Peyer's patch (tissue), 4 donors: ENCODE data around the gene RPS6KA4. TPM values are rescaled to one million over a fixed set of nuclear protein-coding genes. Genes with fewer than 3 reads are reported as not detected.
A peak's percentile ranks its signal among the peaks of the same experiment; 100 is the strongest.

ENCODE experiments used
- DNase-seq, 3 donors: peaks; one replicate each; pipeline ENCODE4 v3.0.0-alpha.2; 2017 to 2019
- H3K27ac ChIP-seq, 4 donors: fragments of 200-600 bp; sonication (generic); one replicate each; pipeline ENCODE4 v1.5.1; 2016 to 2019
- H3K27me3 ChIP-seq, 2 donors: fragments of 200-600 bp; sonication (generic); one replicate each; pipeline ENCODE4 v1.5.1; 2019
- H3K36me3 ChIP-seq, 3 donors: fragments of 200-600 bp; sonication (generic); one replicate each; pipeline ENCODE4 v1.5.1; 2016 to 2019
- H3K4me1 ChIP-seq, 4 donors: fragments of 200-600 bp; sonication (generic); one replicate each; pipeline ENCODE4 v1.5.1; 2016 to 2019
- H3K4me3 ChIP-seq, 4 donors: fragments of 200-600 bp; sonication (generic); 1 replicate in 3 of 4; 2 replicates in 1 of 4; pipeline ENCODE4 v1.5.1; 2016 to 2019; ENCODE audit warnings: mild to moderate bottlenecking in 1 of 4
- H3K9me3 ChIP-seq, 4 donors: fragments of 200-600 bp; sonication (generic); one replicate each; pipeline ENCODE4 v1.5.1; 2016 to 2019; ENCODE audit warnings: mild to moderate bottlenecking in 1 of 4
- CTCF ChIP-seq, 6 experiments: fragments of 450-650 bp in 4 of 6; fragments of 200-600 bp in 2 of 6; sonication (generic) in 1 of 6; IDR thresholded peaks; one replicate each; pipeline ENCODE4 v1.5.1; 2017 to 2019; ENCODE audit warnings: antibody characterized with exemption in 6 of 6, mild to moderate bottlenecking in 3 of 6, moderate library complexity in 1 of 6
- POLR2A ChIP-seq, 2 donors: fragments of 450-650 bp; IDR thresholded peaks; one replicate each; pipeline ENCODE4 v1.5.1; 2017; ENCODE audit warnings: antibody characterized with exemption in 2 of 2, mild to moderate bottlenecking in 2 of 2, moderate library complexity in 2 of 2
- total RNA-seq, 4 donors: library from RNA; depleted of rRNA; stranded (reverse); fragments of >200 nt; gene quantifications; one replicate each; pipeline ENCODE4 v1.1.0, GENCODE V29; 2016

RPS6KA4 gene
- total RNA-seq, 4 donors from 2014 or later: 27.8 to 95.7 (median 40.1) TPM

DNA sequence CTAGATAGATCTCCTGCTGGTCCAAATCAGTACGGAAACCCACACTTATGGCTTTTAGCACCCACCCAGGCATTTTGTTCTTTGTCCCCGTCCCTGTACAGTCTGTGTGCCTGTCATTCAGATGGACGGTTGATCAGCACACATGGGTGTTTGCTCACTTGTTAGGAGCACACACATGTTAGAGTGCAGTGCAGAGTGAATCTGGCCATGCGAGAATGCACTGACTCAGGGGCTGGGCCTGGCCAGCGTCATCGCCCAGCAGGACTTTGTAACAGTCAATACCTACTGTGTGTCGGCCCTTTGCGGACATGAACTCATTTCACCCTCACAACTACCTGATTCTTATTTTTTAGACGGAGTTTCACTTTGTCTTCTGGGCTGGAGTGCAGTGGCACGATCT is 3.4 kb downstream of the RPS6KA4 start:
- DNase-seq: no peak
- TF ChIP-seq CTCF (IDR thresholded peaks at IDR 0.05): no peak
- TF ChIP-seq POLR2A (IDR thresholded peaks at IDR 0.05): no peak
- Histone ChIP-seq H3K9me3 (no peaks in the 10 kb centered on the region), H3K27me3 (no peaks in the 10 kb centered on the region), H3K27ac (no peak overlapping the region), H3K36me3 (peaks cover 0 to 64% (median 0%) of the 10 kb centered on the region in 3 donors), H3K4me3 (no peak overlapping the region), H3K4me1 (peaks cover 11 to 29% (median 22%) of the 10 kb centered on the region in 4 donors)

DNA sequence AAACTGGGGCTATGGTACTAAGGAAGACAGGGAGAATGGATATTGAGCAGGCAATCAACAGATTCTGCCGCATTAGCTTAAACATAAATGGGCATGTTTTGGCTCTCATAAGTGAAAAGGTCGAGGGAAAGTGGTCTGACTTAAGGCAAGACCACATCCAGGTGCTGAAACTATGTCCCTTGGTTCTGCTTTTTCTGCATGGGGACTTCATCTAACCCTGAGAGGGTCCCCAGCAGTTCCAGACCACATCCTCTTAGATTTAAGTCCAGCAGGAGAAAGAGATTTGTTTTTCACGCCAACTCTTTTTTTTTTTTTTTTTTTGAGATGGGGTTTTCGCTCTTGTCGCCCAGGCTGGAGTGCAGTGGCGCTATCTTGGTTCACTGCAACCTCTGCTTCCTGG is 5.5 kb downstream of the RPS6KA4 start:
- no peak for TF ChIP-seq CTCF (IDR thresholded peaks at IDR 0.05)
- TF ChIP-seq POLR2A (IDR thresholded peaks at IDR 0.05): no peak
- Histone ChIP-seq H3K27ac (peak overlapping the region in 1 of 4 donors; percentile 11), H3K9me3 (no peaks in the 10 kb centered on the region), H3K4me1 (peaks cover 2 to 13% (median 9%) of the 10 kb centered on the region in 4 donors), H3K27me3 (no peaks in the 10 kb centered on the region), H3K4me3 (no peak overlapping the region), H3K36me3 (peaks cover 0 to 83% (median 0%) of the 10 kb centered on the region in 3 donors)
- peak in 1 of 3 donors; percentile 36 for DNase-seq

DNA sequence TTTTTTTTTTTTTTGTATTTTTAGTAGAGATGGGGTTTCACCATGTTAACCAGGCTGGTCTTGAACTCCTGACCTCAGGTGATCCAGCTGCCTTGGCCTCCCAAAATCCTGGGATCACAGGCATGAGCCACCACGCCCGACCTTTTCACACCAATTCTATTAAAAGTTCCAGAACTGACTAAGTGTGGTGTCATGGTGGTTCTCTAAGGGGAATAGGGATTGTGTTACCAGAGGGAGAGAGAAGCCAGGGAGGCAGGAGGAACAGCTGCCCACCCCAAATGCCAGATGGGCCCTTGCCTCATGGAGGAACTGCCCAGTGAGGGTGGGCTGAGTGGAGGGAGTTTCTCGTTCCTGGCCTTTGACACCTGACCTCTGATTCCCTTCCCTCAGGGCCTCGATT is 5.9 kb downstream of the RPS6KA4 start:
- peaks cover 0 to 87% (median 0%) of the 10 kb centered on the region in 3 donors for H3K36me3 ChIP-seq
- DNase-seq: no peak
- peaks cover 0 to 8% (median 6%) of the 10 kb centered on the region in 4 donors for H3K4me1 ChIP-seq
- H3K4me3 ChIP-seq: no peak overlapping the region
- H3K27me3 ChIP-seq: no peaks in the 10 kb centered on the region
- no peak for TF ChIP-seq POLR2A (IDR thresholded peaks at IDR 0.05)
- no peak for TF ChIP-seq CTCF (IDR thresholded peaks at IDR 0.05)
- no peaks in the 10 kb centered on the region for H3K9me3 ChIP-seq
- H3K27ac ChIP-seq: peak overlapping the region in 1 of 4 donors; percentile 17

- Histone ChIP-seq H3K4me1 (peaks cover 0 to 5% (median 0%) of the 10 kb centered on the region in 4 donors), H3K4me3 (no peak overlapping the region), H3K9me3 (no peaks in the 10 kb centered on the region), H3K27ac (no peak overlapping the region), H3K27me3 (no peaks in the 10 kb centered on the region), H3K36me3 (peaks cover 0 to 97% (median 0%) of the 10 kb centered on the region in 3 donors)
- no peak for DNase-seq
- TF ChIP-seq CTCF (IDR thresholded peaks at IDR 0.05): no peak
- TF ChIP-seq POLR2A (IDR thresholded peaks at IDR 0.05): no peak
Observed at GRCh38 chr11:64366751-64367150, 7.8 kb downstream of the RPS6KA4 start.

DNA sequence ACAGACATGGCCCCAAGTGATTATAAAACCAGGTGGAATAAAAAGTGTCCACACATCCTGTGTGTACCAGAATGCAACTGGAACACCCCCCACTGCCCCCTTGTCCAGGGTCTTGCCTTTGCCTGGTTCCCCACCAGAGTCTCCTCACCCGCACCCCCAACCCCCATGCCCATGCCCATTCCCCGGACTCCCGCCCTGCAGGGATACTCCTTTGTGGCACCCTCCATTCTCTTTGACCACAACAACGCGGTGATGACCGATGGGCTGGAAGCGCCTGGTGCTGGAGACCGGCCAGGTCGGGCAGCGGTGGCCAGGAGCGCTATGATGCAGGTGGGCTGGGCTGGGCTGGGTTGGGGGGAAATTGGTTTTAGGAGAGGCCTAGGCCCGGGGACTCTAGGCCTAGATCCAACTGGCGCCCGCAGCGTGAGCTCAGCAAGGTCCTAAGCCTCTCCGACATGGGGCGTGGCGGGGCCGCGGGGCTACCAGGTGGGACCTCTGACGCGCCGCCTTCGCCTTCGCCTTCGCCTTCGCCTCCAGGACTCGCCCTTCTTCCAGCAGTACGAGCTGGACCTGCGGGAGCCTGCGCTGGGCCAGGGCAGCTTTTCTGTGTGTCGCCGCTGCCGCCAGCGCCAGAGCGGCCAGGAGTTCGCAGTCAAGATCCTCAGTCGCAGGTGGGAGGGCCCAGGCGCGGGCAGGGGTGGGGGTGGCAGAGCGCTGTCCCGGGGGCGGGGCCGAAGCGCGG is 9.1 kb downstream of the RPS6KA4 start:
- H3K27me3 ChIP-seq: no peaks in the 10 kb centered on the region
- H3K4me3 ChIP-seq: no peak overlapping the region
- no peak for DNase-seq
- peaks cover 0 to 84% (median 0%) of the 10 kb centered on the region in 3 donors for H3K36me3 ChIP-seq
- H3K27ac ChIP-seq: no peak overlapping the region
- H3K4me1 ChIP-seq: peaks cover 0 to 5% (median 0%) of the 10 kb centered on the region in 4 donors
- TF ChIP-seq POLR2A (IDR thresholded peaks at IDR 0.05) (no peak), CTCF (IDR thresholded peaks at IDR 0.05) (no peak)
- no peaks in the 10 kb centered on the region for H3K9me3 ChIP-seq
